B cell (primary cell): ENCODE results near the gene ZDHHC14. TPM values are rescaled to one million over a fixed set of nuclear protein-coding genes. Genes with fewer than 3 reads are reported as not detected.

ENCODE experiments used
- ATAC-seq: fragments of 200-7000 bp; cut with Tn5 transposase; one replicate; pipeline ENCODE4 v1.10.0; 2021; ENCODE audit warnings: low read depth, mild to moderate bottlenecking, moderate number of reproducible peaks, moderate library complexity
- CTCF ChIA-PET: fragments of 350-600 bp; sonication (Branson Sonifier 250); formaldehyde crosslinking; loops from one replicate; lab custom pipeline; 2021; ENCODE audit warnings: antibody characterized with exemption, inconsistent platforms; lab: Charles Lee
- POLR2A ChIA-PET: fragments of 350-600 bp; sonication (Branson Sonifier 250); formaldehyde crosslinking; loops from one replicate; lab custom pipeline; 2021; ENCODE audit warnings: antibody characterized with exemption; lab: Charles Lee
- DNase-seq: peaks from one replicate; pipeline ENCODE4 v3.0.0; 2013
- H2AFZ ChIP-seq: 2 replicates; pipeline ENCODE4 v1.6.1; 2012; ENCODE audit warnings: mild to moderate bottlenecking, low read depth, low read length; ENCODE audit not compliant: insufficient read depth, poor library complexity, severe bottlenecking
- H3K27ac ChIP-seq, 2 donors: 1 replicate in 1 of 2; 2 replicates in 1 of 2; pipeline ENCODE4 v1.5.1; 2012 to 2013; ENCODE audit warnings: low read length in 2 of 2, mild to moderate bottlenecking in 2 of 2, moderate library complexity in 1 of 2
- H3K27me3 ChIP-seq, 4 experiments: fragments of 200-600 bp in 1 of 4; sonication (generic) in 1 of 4; replicated peaks in 1 of 4; 1 replicate in 2 of 4; 2 replicates in 2 of 4; pipeline versions ENCODE4 v1.6.1 to v1.7.0; 2013 to 2016; ENCODE audit warnings: low read length in 3 of 4, mild to moderate bottlenecking in 2 of 4, mixed read lengths in 1 of 4, moderate library complexity in 1 of 4; ENCODE audit not compliant: insufficient read depth in 4 of 4, control insufficient read depth in 3 of 4; ENCODE audit errors: control extremely low read depth in 1 of 4
- H3K36me3 ChIP-seq, 2 experiments: replicated peaks in 1 of 2; 1 replicate in 1 of 2; 2 replicates in 1 of 2; pipeline versions ENCODE4 v1.6.1 to v1.7.1; 2013; ENCODE audit warnings: low read length in 1 of 2; ENCODE audit not compliant: insufficient read depth in 2 of 2, control insufficient read depth in 1 of 2; ENCODE audit errors: control extremely low read depth in 1 of 2, extremely low read depth in 1 of 2
- H3K4me1 ChIP-seq, 2 donors: fragments of 200-600 bp in 1 of 2; sonication (generic) in 1 of 2; 1 replicate in 1 of 2; 2 replicates in 1 of 2; pipeline versions ENCODE4 v1.5.1 to v1.6.1; 2013 to 2017; ENCODE audit warnings: low read length in 2 of 2; ENCODE audit not compliant: control insufficient read depth in 2 of 2, insufficient read depth in 2 of 2
- H3K4me2 ChIP-seq: replicated peaks from 2 replicates; pipeline ENCODE3; 2012; ENCODE audit warnings: mild to moderate bottlenecking, low read depth, low read length; ENCODE audit not compliant: poor library complexity, severe bottlenecking
- H3K4me3 ChIP-seq, 5 experiments: fragments of 200-600 bp in 1 of 5; sonication (generic) in 1 of 5; 1 replicate in 3 of 5; 2 replicates in 2 of 5; pipeline versions ENCODE4 v1.5.1 to v1.7.0; 2011 to 2016; ENCODE audit warnings: low read length in 4 of 5, mild to moderate bottlenecking in 4 of 5, low read depth in 2 of 5, control low read depth in 1 of 5, moderate library complexity in 1 of 5; ENCODE audit not compliant: insufficient read depth in 1 of 5; ENCODE audit errors: control extremely low read depth in 1 of 5, extremely low read depth in 1 of 5
- H3K79me2 ChIP-seq: fragments of 200-600 bp; sonication (generic); one replicate; pipeline ENCODE4 v1.6.0; 2016; ENCODE audit warnings: low read length; ENCODE audit not compliant: control insufficient read depth, insufficient read depth
- H3K9ac ChIP-seq: fragments of 200-600 bp; sonication (generic); 2 replicates; pipeline ENCODE4 v1.6.1; 2017; ENCODE audit warnings: mild to moderate bottlenecking, low read length, moderate library complexity
- H3K9me3 ChIP-seq, 3 donors: one replicate each; pipeline versions ENCODE4 v1.6.1 to v1.7.1; 2013; ENCODE audit warnings: low read length in 2 of 3; ENCODE audit not compliant: control insufficient read depth in 2 of 3, insufficient read depth in 1 of 3; ENCODE audit errors: control extremely low read depth in 1 of 3
- H4K20me1 ChIP-seq: 2 replicates; pipeline ENCODE4 v1.6.0; 2012; ENCODE audit warnings: mild to moderate bottlenecking, low read length; ENCODE audit not compliant: insufficient read depth, control insufficient read depth, poor library complexity, severe bottlenecking
- H3K27ac Mint-ChIP-seq: one replicate; pipeline ENCODE4 v1.8.0; 2021; ENCODE audit warnings: mixed read lengths
- H3K27me3 Mint-ChIP-seq: one replicate; pipeline ENCODE4 v1.8.0; 2021; ENCODE audit warnings: mixed read lengths
- H3K4me1 Mint-ChIP-seq: one replicate; pipeline ENCODE4 v1.8.0; 2021; ENCODE audit warnings: mixed read lengths
- H3K4me3 Mint-ChIP-seq: one replicate; pipeline ENCODE4 v1.8.0; 2021; ENCODE audit warnings: mixed read lengths
- H3K9me3 Mint-ChIP-seq: one replicate; pipeline ENCODE4 v1.8.0; 2022; ENCODE audit warnings: mixed read lengths; ENCODE audit not compliant: insufficient read depth
- CTCF ChIP-seq: fragments of 200-600 bp; IDR thresholded peaks from one replicate; pipeline ENCODE4 v1.8.0; 2022; ENCODE audit warnings: antibody characterized with exemption, mild to moderate bottlenecking
- EZH2 ChIP-seq: IDR thresholded peaks from 2 replicates; pipeline ENCODE4 v1.6.1; 2012; ENCODE audit warnings: borderline replicate concordance, low read depth, mild to moderate bottlenecking, moderate library complexity, low read length; ENCODE audit not compliant: insufficient read depth, poor library complexity, severe bottlenecking
- WGBS: methylation state at CpG from one replicate; pipeline ENCODE4 v1.1.5; 2013; ENCODE audit warnings: missing lambda C conversion rate; ENCODE audit not compliant: insufficient coverage; 5-methylcytosine and 5-hydroxymethylcytosine counted together
- intact Hi-C: fragments of 100-400 bp; cut with micrococcal nuclease; formaldehyde crosslinking; loops from one replicate; pipeline ENCODE4 v1.10.0; 2022
- polyA plus RNA-seq: library from polyadenylated mRNA; depleted of rRNA; stranded (reverse); fragments of >200 nt; gene quantifications from 2 replicates; pipeline ENCODE4 v1.2.3, GENCODE V29; 2012
- total RNA-seq, 2 donors: library from RNA; stranded (reverse); fragments of 120-200 nt in 1 of 2; gene quantifications; 1 replicate in 1 of 2; 2 replicates in 1 of 2; pipeline versions ENCODE4 v1.2.3 to v1.2.4, GENCODE V29; 2013 to 2022

Gene ZDHHC14
- total and polyA plus RNA-seq, 2 donors (not counting 1 experiment from before 2014, with no cell fraction given) = 8.8 to 50.4 TPM

DNA sequence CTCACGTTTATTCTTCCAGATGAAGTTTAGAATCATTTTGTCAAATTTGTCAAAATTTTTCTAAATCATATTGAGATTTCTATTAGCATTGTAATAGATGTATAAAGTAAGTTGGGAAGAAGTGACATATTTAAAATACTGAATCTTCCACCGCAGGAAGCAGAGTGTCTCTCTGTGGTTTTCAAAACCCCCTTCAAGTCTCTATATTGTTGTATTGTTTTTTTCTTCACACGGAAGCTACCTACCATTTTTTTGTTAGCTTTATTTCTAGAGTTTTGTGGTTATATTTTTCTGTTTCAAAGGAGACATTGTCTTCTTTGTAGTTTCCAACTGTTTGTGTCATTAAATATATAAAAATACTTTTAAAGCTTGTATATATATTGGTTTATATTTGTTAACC lies 188.6 kb downstream of the ZDHHC14 start:
- Histone ChIP-seq H4K20me1 (no peaks in the 10 kb centered on the region), H3K79me2 (peaks cover 4% of the 10 kb centered on the region), H2AFZ (no peak overlapping the region), H3K9me3 (no peaks in the 10 kb centered on the region), H3K9ac (no peak overlapping the region), H3K4me2 (peak overlapping the region; percentile 50), H3K36me3 (no peaks in the 10 kb centered on the region), H3K27ac (no peak overlapping the region), H3K4me1 (peaks cover 54 to 59% of the 10 kb centered on the region in 2 donors), H3K27me3 (no peaks in the 10 kb centered on the region), H3K4me3 (no peak overlapping the region)
- intact Hi-C loops = no loop called here
- ATAC-seq = peak; percentile 46
- WGBS = no CpG with 5 or more reads among the region's 3 CpGs
- H3K27ac Mint-ChIP-seq = no peak overlapping the region
- H3K9me3 Mint-ChIP-seq = no peaks in the 10 kb centered on the region
- peaks cover 50% of the 10 kb centered on the region for H3K4me1 Mint-ChIP-seq
- ChIA-PET CTCF (interaction anchor here (0.9 to 3.9 kb wide), 8 partner anchors 8 to 255 kb away, joined by 3 to 12 read pairs (median 7); no protein-coding TSS in a partner anchor), POLR2A (interaction anchor here (0.6 to 1.4 kb wide), 3 partner anchors 13 to 205 kb away, joined by 3 to 9 read pairs (median 4); no protein-coding TSS in a partner anchor)
- H3K4me3 Mint-ChIP-seq = peak overlapping the region; percentile 43
- no peak for TF ChIP-seq CTCF
- no peak for TF ChIP-seq EZH2
- peak; percentile 49 for DNase-seq
- no peaks in the 10 kb centered on the region for H3K27me3 Mint-ChIP-seq

DNA sequence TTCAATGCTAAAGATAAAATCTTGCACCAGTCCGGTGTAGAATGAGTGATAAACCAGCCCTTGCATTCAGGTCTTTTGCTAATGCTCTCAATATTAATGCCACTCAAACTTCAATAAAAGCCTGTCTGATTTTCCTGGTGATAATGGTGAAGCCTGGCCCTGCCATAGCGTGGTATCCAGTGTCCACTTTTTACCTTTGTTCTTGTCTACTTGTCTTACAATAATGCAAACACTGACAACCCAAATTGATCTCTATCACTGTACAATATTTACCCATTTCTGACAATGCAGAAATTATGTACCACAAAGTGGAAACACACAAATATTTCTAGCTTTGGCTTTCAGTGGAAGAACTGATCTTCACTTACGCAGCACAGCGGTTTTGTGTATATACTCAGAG lies 189.1 kb downstream of the ZDHHC14 start:
- Histone ChIP-seq H2AFZ (no peak overlapping the region), H3K27ac (no peak overlapping the region), H4K20me1 (no peaks in the 10 kb centered on the region), H3K9ac (no peak overlapping the region), H3K9me3 (no peaks in the 10 kb centered on the region), H3K4me1 (peaks cover 48 to 53% of the 10 kb centered on the region in 2 donors), H3K36me3 (no peaks in the 10 kb centered on the region), H3K79me2 (peaks cover 4% of the 10 kb centered on the region), H3K4me3 (no peak overlapping the region), H3K4me2 (peak overlapping the region; percentile 50), H3K27me3 (no peaks in the 10 kb centered on the region)
- ChIA-PET CTCF (interaction anchor here (0.9 to 3.9 kb wide), 7 partner anchors 9 to 255 kb away, joined by 4 to 12 read pairs (median 8); no protein-coding TSS in a partner anchor), POLR2A (interaction anchor here (0.6 to 2.5 kb wide), 5 partner anchors 9 to 206 kb away, joined by 3 to 26 read pairs (median 4); no protein-coding TSS in a partner anchor)
- no peak for DNase-seq
- ATAC-seq = no peak
- Mint-ChIP-seq H3K9me3 (no peaks in the 10 kb centered on the region), H3K27ac (peak overlapping the region; percentile 12), H3K4me3 (peak overlapping the region; percentile 44), H3K4me1 (peaks cover 49% of the 10 kb centered on the region), H3K27me3 (no peaks in the 10 kb centered on the region)
- intact Hi-C loops = loop anchor here (1.0 kb wide), 1 partner anchor 9 kb away; no protein-coding TSS in a partner anchor
- TF ChIP-seq EZH2 (no peak), CTCF (no peak)
- WGBS = 50% methylated on average over 1 of the region's 4 CpGs
